ENCODE measurements around the gene KIAA1614.

- TF ChIP-seq POLR2AphosphoS5 (IDR thresholded peaks at IDR 0.05; ENCODE audit: low read depth, low read length) = no peak
- TF ChIP-seq POLR2A (IDR thresholded peaks at IDR 0.05; ENCODE audit: low read depth, low read length) = no peak
These were observed 30.7 kb upstream of the KIAA1614 start for GRCh38 chr1:180881806-180882509.

Measured in GM12892 (cell line).